ENCODE data around the gene SENP5. TPM values are rescaled to one million over a fixed set of nuclear protein-coding genes. Genes with fewer than 3 reads are reported as not detected.
"Not testable (repeated sequence)": the region's sequence is repeated elsewhere in the genome, so short reads cannot be mapped to it uniquely, and the experiment has no call there.

Gene SENP5
- total RNA-seq, 1 experiment from 2014 or later: 27.6 TPM

GRCh38 chr3:196837819-196838420 is 29.8 kb upstream of the SENP5 start:
- ChIA-PET RAD21 (ENCODE audit: low non-redundant PET in 1 of 2, low total read pairs in 2 of 2, uncharacterized antibody in 2 of 2, unreplicated experiment in 2 of 2) (no interaction called here), CTCF (interaction anchor here (1.4 kb wide), 1 partner anchor 30 kb away, joined by 5 read pairs; the partner anchor contains the start of gene SENP5), POLR2A (no interaction called here)
- H3K9me2 ChIP-seq (ENCODE audit: insufficient read depth): no peaks in the 10 kb centered on the region
- no peaks in the 10 kb centered on the region for H3K4me1 ChIP-seq (ENCODE audit: control insufficient read depth in 1 of 2, insufficient read depth in 2 of 2, low read length in 2 of 2)
- no peak overlapping the region for H2AFZ ChIP-seq (ENCODE audit: low read depth, low read length, poor library complexity, severe bottlenecking)
- H3K9me3 ChIP-seq (ENCODE audit: control insufficient read depth in 1 of 2, insufficient read depth in 1 of 2, low read depth in 1 of 2, low read length in 2 of 2): no peaks in the 10 kb centered on the region
- no peak overlapping the region for H3K9ac ChIP-seq (ENCODE audit: low read length)
- H4K20me1 ChIP-seq (ENCODE audit: insufficient read depth): no peaks in the 10 kb centered on the region
- no peak for TF ChIP-seq ELF1 (IDR thresholded peaks at IDR 0.05; ENCODE audit: borderline replicate concordance, low read depth)
- TF ChIP-seq CBX3 (IDR thresholded peaks at IDR 0.05; ENCODE audit: low read depth): 0 out of 2 replicates have a peak, but pooled peaks have one; percentile 33
- TF ChIP-seq, protein P1, sequence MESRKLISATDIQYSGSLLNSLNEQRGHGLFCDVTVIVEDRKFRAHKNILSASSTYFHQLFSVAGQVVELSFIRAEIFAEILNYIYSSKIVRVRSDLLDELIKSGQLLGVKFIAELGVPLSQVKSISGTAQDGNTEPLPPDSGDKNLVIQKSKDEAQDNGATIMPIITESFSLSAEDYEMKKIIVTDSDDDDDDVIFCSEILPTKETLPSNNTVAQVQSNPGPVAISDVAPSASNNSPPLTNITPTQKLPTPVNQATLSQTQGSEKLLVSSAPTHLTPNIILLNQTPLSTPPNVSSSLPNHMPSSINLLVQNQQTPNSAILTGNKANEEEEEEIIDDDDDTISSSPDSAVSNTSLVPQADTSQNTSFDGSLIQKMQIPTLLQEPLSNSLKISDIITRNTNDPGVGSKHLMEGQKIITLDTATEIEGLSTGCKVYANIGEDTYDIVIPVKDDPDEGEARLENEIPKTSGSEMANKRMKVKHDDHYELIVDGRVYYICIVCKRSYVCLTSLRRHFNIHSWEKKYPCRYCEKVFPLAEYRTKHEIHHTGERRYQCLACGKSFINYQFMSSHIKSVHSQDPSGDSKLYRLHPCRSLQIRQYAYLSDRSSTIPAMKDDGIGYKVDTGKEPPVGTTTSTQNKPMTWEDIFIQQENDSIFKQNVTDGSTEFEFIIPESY (IDR thresholded peaks at IDR 0.05; ENCODE audit: extremely low read depth, insufficient replicate concordance, low read length): no peak
- TF ChIP-seq SP1 (IDR thresholded peaks at IDR 0.05; ENCODE audit: low read depth): no peak
- peak; percentile 70 for TF ChIP-seq YY1 (IDR thresholded peaks at IDR 0.05; ENCODE audit: extremely low read depth, insufficient replicate concordance, low read depth, low read length)
- TF ChIP-seq JUND (IDR thresholded peaks at IDR 0.05): no peak
- no peak for TF ChIP-seq SIN3A (IDR thresholded peaks at IDR 0.05; ENCODE audit: low read depth)
- peak; percentile 59 to 81 (median 77); a peak in 5 of 6 replicates for TF ChIP-seq CTCF (IDR thresholded peaks at IDR 0.05 in 2 of 3, conservative IDR thresholded peaks at IDR 0.05 in 1 of 3; ENCODE audit: borderline replicate concordance in 1 of 3, insufficient read depth in 1 of 3, low read depth in 2 of 3, low read length in 2 of 3)
- TF ChIP-seq MAX (IDR thresholded peaks at IDR 0.05): 0 out of 2 replicates have a peak, but pooled peaks have one; percentile 20
- no peak for TF ChIP-seq TCF7L2 (IDR thresholded peaks at IDR 0.05; ENCODE audit: borderline replicate concordance, extremely low read depth, insufficient read depth, insufficient read length)
- peak; percentile 77 for TF ChIP-seq RAD21 (IDR thresholded peaks at IDR 0.05; ENCODE audit: low read depth)
- no peak for TF ChIP-seq ZNF274 (IDR thresholded peaks at IDR 0.05; ENCODE audit: low read depth, low read length)
- TF ChIP-seq SRF (IDR thresholded peaks at IDR 0.05; ENCODE audit: low read depth): 0 out of 2 replicates have a peak, but pooled peaks have one; percentile 30
- BruUV-seq (replicated peaks): no TSS peak
- H3K4me3 ChIP-seq (replicated peaks in 1 of 2; ENCODE audit: low read depth in 1 of 2, low read length in 2 of 2): no peak overlapping the region
- DNase-seq (ENCODE audit: low read depth, low spot score): peak; percentile 31
- H3K27ac ChIP-seq (ENCODE audit: low read depth, low read length): no peak overlapping the region
- peak; percentile 87 for ATAC-seq
- H3K79me2 ChIP-seq (ENCODE audit: insufficient read depth, low read length): no peaks in the 10 kb centered on the region
- intact Hi-C loops (cut with micrococcal nuclease): no loop called here
- H3K4me2 ChIP-seq (ENCODE audit: low read length): no peak overlapping the region
- no peaks in the 10 kb centered on the region for H3K27me3 ChIP-seq (ENCODE audit: insufficient read depth, low read length)
- H3K36me3 ChIP-seq (ENCODE audit: control insufficient read depth in 1 of 2, insufficient read depth in 2 of 2, low read length in 2 of 2): no peaks in the 10 kb centered on the region

GRCh38 chr3:196839351-196839750 is 28.4 kb upstream of the SENP5 start:
- BruUV-seq (replicated peaks); H3K79me2 ChIP-seq (ENCODE audit: insufficient read depth, low read length); H3K9ac ChIP-seq (ENCODE audit: low read length); RAD21 ChIA-PET (ENCODE audit: low non-redundant PET in 1 of 2, low total read pairs in 2 of 2, uncharacterized antibody in 2 of 2, unreplicated experiment in 2 of 2); H3K9me2 ChIP-seq (ENCODE audit: insufficient read depth); H3K9me3 ChIP-seq (ENCODE audit: control insufficient read depth in 1 of 2, insufficient read depth in 1 of 2, low read depth in 1 of 2, low read length in 2 of 2); H2AFZ ChIP-seq (ENCODE audit: low read depth, low read length, poor library complexity, severe bottlenecking); ATAC-seq; H3K4me2 ChIP-seq (ENCODE audit: low read length); intact Hi-C loops (cut with micrococcal nuclease); DNase-seq (ENCODE audit: low read depth, low spot score); POLR2A ChIA-PET; H3K36me3 ChIP-seq (ENCODE audit: control insufficient read depth in 1 of 2, insufficient read depth in 2 of 2, low read length in 2 of 2); H3K27ac ChIP-seq (ENCODE audit: low read depth, low read length); CTCF ChIA-PET; H3K4me3 ChIP-seq (replicated peaks in 1 of 2; ENCODE audit: low read depth in 1 of 2, low read length in 2 of 2); H4K20me1 ChIP-seq (ENCODE audit: insufficient read depth); H3K27me3 ChIP-seq (ENCODE audit: insufficient read depth, low read length); H3K4me1 ChIP-seq (ENCODE audit: control insufficient read depth in 1 of 2, insufficient read depth in 2 of 2, low read length in 2 of 2): not testable (repeated sequence)

Data from HCT116 (cell line).